Loucy (cell line): ENCODE measurements around the gene RIOK3.

ENCODE experiments used
- H2AFZ ChIP-seq: fragments of 200-600 bp; sonication (generic); 2 replicates; pipeline ENCODE4 v1.6.0; 2016; ENCODE audit warnings: antibody characterized with exemption, mild to moderate bottlenecking, low read length, moderate library complexity
- H3F3A ChIP-seq: fragments of 200-600 bp; 2 replicates; pipeline ENCODE4 v1.6.0; 2016; ENCODE audit warnings: antibody characterized with exemption, low read depth, mild to moderate bottlenecking
- H3K27me3 ChIP-seq: fragments of 200-600 bp; sonication (generic); 2 replicates; pipeline ENCODE4 v1.6.1; 2014; ENCODE audit warnings: low read length, mild to moderate bottlenecking; ENCODE audit not compliant: insufficient read depth, poor library complexity, severe bottlenecking
- H3K36me3 ChIP-seq: fragments of 200-600 bp; sonication (generic); 2 replicates; pipeline ENCODE4 v1.6.1; 2016; ENCODE audit warnings: low read length; ENCODE audit not compliant: insufficient read depth
- H3K4me1 ChIP-seq: fragments of 200-600 bp; sonication (generic); 2 replicates; pipeline ENCODE4 v1.5.1; 2014; ENCODE audit warnings: low read length, mild to moderate bottlenecking; ENCODE audit not compliant: insufficient read depth, poor library complexity, severe bottlenecking
- H3K4me2 ChIP-seq: fragments of 200-600 bp; sonication (generic); 2 replicates; pipeline ENCODE4 v1.6.0; 2014; ENCODE audit warnings: antibody characterized with exemption, low read length, low read depth, mild to moderate bottlenecking; ENCODE audit not compliant: poor library complexity, severe bottlenecking
- H3K4me3 ChIP-seq: fragments of 200-600 bp; sonication (generic); 2 replicates; pipeline ENCODE4 v1.5.1; 2014; ENCODE audit warnings: low read length, mild to moderate bottlenecking, mixed read lengths; ENCODE audit not compliant: poor library complexity, severe bottlenecking
- H3K79me2 ChIP-seq: fragments of 200-600 bp; sonication (generic); 2 replicates; pipeline ENCODE4 v1.6.1; 2014; ENCODE audit warnings: low read length; ENCODE audit not compliant: insufficient read depth
- H3K9ac ChIP-seq: fragments of 200-600 bp; sonication (generic); 2 replicates; pipeline ENCODE4 v1.6.0; 2014; ENCODE audit warnings: mild to moderate bottlenecking, low read depth, low read length, moderate library complexity; ENCODE audit not compliant: poor library complexity, severe bottlenecking
- H3K9me2 ChIP-seq: fragments of 200-600 bp; sonication (generic); replicated peaks from 2 replicates; pipeline ENCODE4 v1.6.1; 2016; ENCODE audit warnings: low read depth, low read length, mixed read lengths
- H3K9me3 ChIP-seq: fragments of 200-600 bp; sonication (generic); 2 replicates; pipeline ENCODE4 v1.6.1; 2014; ENCODE audit warnings: mild to moderate bottlenecking, antibody characterized with exemption, low read length, low read depth; ENCODE audit not compliant: insufficient read depth
- H4K20me1 ChIP-seq: fragments of 200-600 bp; sonication (generic); 2 replicates; pipeline ENCODE4 v1.6.0; 2014; ENCODE audit warnings: antibody characterized with exemption, low read length, mild to moderate bottlenecking; ENCODE audit not compliant: insufficient read depth, poor library complexity, severe bottlenecking
- CTCF ChIP-seq: fragments of 200-600 bp; sonication (generic); conservative IDR thresholded peaks from 2 replicates; pipeline ENCODE4 v1.5.1; 2014; ENCODE audit warnings: mild to moderate bottlenecking, antibody characterized with exemption, low read length
- EZH2phosphoT487 ChIP-seq: fragments of 200-600 bp; IDR thresholded peaks from 2 replicates; pipeline ENCODE4 v1.6.1; 2018; ENCODE audit warnings: antibody characterized with exemption, mild to moderate bottlenecking, moderate library complexity, borderline replicate concordance

RIOK3 gene

GRCh38 chr18:23499291-23499781 is 46.2 kb downstream of the RIOK3 start:
- H3K4me3 ChIP-seq: no peak overlapping the region
- H3K9ac ChIP-seq: no peak overlapping the region
- peaks cover 3% of the 10 kb centered on the region for H3K4me1 ChIP-seq
- TF ChIP-seq EZH2phosphoT487: no peak
- no peak for TF ChIP-seq CTCF
- peak overlapping the region; percentile 96 for H2AFZ ChIP-seq
- no peaks in the 10 kb centered on the region for H3K9me2 ChIP-seq
- no peaks in the 10 kb centered on the region for H3F3A ChIP-seq
- H3K27me3 ChIP-seq: no peaks in the 10 kb centered on the region
- no peaks in the 10 kb centered on the region for H3K9me3 ChIP-seq
- H4K20me1 ChIP-seq: peaks cover 6% of the 10 kb centered on the region
- no peak overlapping the region for H3K4me2 ChIP-seq
- H3K36me3 ChIP-seq: no peaks in the 10 kb centered on the region
- peaks cover 10% of the 10 kb centered on the region for H3K79me2 ChIP-seq

- Histone ChIP-seq H3K36me3 (no peaks in the 10 kb centered on the region), H4K20me1 (peaks cover 17% of the 10 kb centered on the region), H3K79me2 (peaks cover 30% of the 10 kb centered on the region), H3K4me3 (no peak overlapping the region), H3K4me2 (no peak overlapping the region), H3K27me3 (no peaks in the 10 kb centered on the region), H3K4me1 (peaks cover 20% of the 10 kb centered on the region), H2AFZ (no peak overlapping the region), H3K9me2 (no peaks in the 10 kb centered on the region), H3K9me3 (no peaks in the 10 kb centered on the region), H3F3A (no peaks in the 10 kb centered on the region), H3K9ac (no peak overlapping the region)
- TF ChIP-seq CTCF (no peak), EZH2phosphoT487 (no peak)
Measured at GRCh38 chr18:23501626-23502025, 48.5 kb downstream of the RIOK3 start.

GRCh38 chr18:23502516-23503037 is 49.5 kb downstream of the RIOK3 start:
- no peaks in the 10 kb centered on the region for H3K9me3 ChIP-seq
- H3K27me3 ChIP-seq: no peaks in the 10 kb centered on the region
- peaks cover 37% of the 10 kb centered on the region for H3K79me2 ChIP-seq
- H3K36me3 ChIP-seq: no peaks in the 10 kb centered on the region
- H3K4me2 ChIP-seq: peak overlapping the region; percentile 72
- H4K20me1 ChIP-seq: peaks cover 17% of the 10 kb centered on the region
- H3K9ac ChIP-seq: peak overlapping the region; percentile 82
- peak overlapping the region; percentile 89 for H2AFZ ChIP-seq
- no peaks in the 10 kb centered on the region for H3F3A ChIP-seq
- peaks cover 29% of the 10 kb centered on the region for H3K4me1 ChIP-seq
- H3K4me3 ChIP-seq: peak overlapping the region; percentile 79
- TF ChIP-seq CTCF (0 out of 2 replicates have a peak, but pooled peaks have one; percentile 22), EZH2phosphoT487 (no peak)
- H3K9me2 ChIP-seq: no peaks in the 10 kb centered on the region
